Stimulated activated naive B cell treated with anti-CD40 and anti-IgM and Interleukin-4, amounts not matched to agents 10 μg/mL and 1 μg/mL and 100 μg/mL, for 72 hours (primary cell): Measurements from ENCODE around the gene CFL2.
A peak's percentile ranks its signal among the peaks of the same experiment; 100 is the strongest.

Experiments used
- ATAC-seq, 2 donors: fragments of 150-1000 bp; cut with Tn5 transposase; replicated peaks; 2 replicates each; pipeline ENCODE4 v1.10.0; 2021; ENCODE audit warnings: moderate library complexity in 1 of 2
- DNase-seq: peaks from one replicate; pipeline ENCODE4 v3.0.0; 2021
- H3K27ac Mint-ChIP-seq: one replicate; pipeline ENCODE4 v1.8.0; 2022; ENCODE audit warnings: mild to moderate bottlenecking, mixed read lengths
- H3K27me3 Mint-ChIP-seq, 2 donors: one replicate each; pipeline ENCODE4 v1.8.0; 2022; ENCODE audit warnings: mixed read lengths in 2 of 2
- H3K36me3 Mint-ChIP-seq, 2 donors: one replicate each; pipeline ENCODE4 v1.8.0; 2022; ENCODE audit warnings: mixed read lengths in 2 of 2, mild to moderate bottlenecking in 1 of 2
- H3K4me1 Mint-ChIP-seq, 2 donors: one replicate each; pipeline ENCODE4 v1.8.0; 2022; ENCODE audit warnings: mixed read lengths in 2 of 2, mild to moderate bottlenecking in 1 of 2
- H3K4me3 Mint-ChIP-seq, 2 donors: one replicate each; pipeline ENCODE4 v1.8.0; 2022; ENCODE audit warnings: mild to moderate bottlenecking in 2 of 2, mixed read lengths in 2 of 2, moderate library complexity in 1 of 2
- H3K9me3 Mint-ChIP-seq, 2 donors: one replicate each; pipeline ENCODE4 v1.8.0; 2022; ENCODE audit warnings: mixed read lengths in 2 of 2, mild to moderate bottlenecking in 1 of 2

CFL2 gene

GRCh38 chr14:34721129-34721528 lies 6.7 kb upstream of the CFL2 start:
- H3K4me1 Mint-ChIP-seq: peaks cover 0 to 4% of the 10 kb centered on the region in 2 donors
- no peaks in the 10 kb centered on the region for H3K27me3 Mint-ChIP-seq
- DNase-seq: no peak
- H3K27ac Mint-ChIP-seq: no peak overlapping the region
- H3K4me3 Mint-ChIP-seq: no peak overlapping the region
- H3K9me3 Mint-ChIP-seq: no peaks in the 10 kb centered on the region
- no peak for ATAC-seq
- no peaks in the 10 kb centered on the region for H3K36me3 Mint-ChIP-seq

GRCh38 chr14:34718750-34719304 lies 4.4 kb upstream of the CFL2 start:
- no peaks in the 10 kb centered on the region for H3K27me3 Mint-ChIP-seq
- no peak overlapping the region for H3K4me3 Mint-ChIP-seq
- H3K4me1 Mint-ChIP-seq: peaks cover 7 to 11% of the 10 kb centered on the region in 2 donors
- DNase-seq: no peak
- H3K27ac Mint-ChIP-seq: no peak overlapping the region
- H3K36me3 Mint-ChIP-seq: no peaks in the 10 kb centered on the region
- H3K9me3 Mint-ChIP-seq: no peaks in the 10 kb centered on the region
- ATAC-seq: no peak

- Mint-ChIP-seq H3K4me3 (peak overlapping the region; percentile 87 to 90), H3K27ac (no peak overlapping the region), H3K27me3 (no peaks in the 10 kb centered on the region), H3K36me3 (peaks cover 7 to 8% of the 10 kb centered on the region in 2 donors), H3K4me1 (peaks cover 10 to 19% of the 10 kb centered on the region in 2 donors), H3K9me3 (no peaks in the 10 kb centered on the region)
- ATAC-seq (no peak), DNase-seq (no peak)
Measured at GRCh38 chr14:34715127-34715863, 902 bp upstream of the CFL2 start.

GRCh38 chr14:34713681-34714319 lies 593 bp downstream of the CFL2 start:
- H3K9me3 Mint-ChIP-seq: no peaks in the 10 kb centered on the region
- H3K27ac Mint-ChIP-seq: peak overlapping the region; percentile 95
- H3K36me3 Mint-ChIP-seq: peaks cover 7 to 11% of the 10 kb centered on the region in 2 donors
- DNase-seq (peak; percentile 10), ATAC-seq (peak; percentile 33 to 41)
- H3K4me1 Mint-ChIP-seq: peaks cover 10 to 19% of the 10 kb centered on the region in 2 donors
- peak overlapping the region; percentile 87 to 90 for H3K4me3 Mint-ChIP-seq
- no peaks in the 10 kb centered on the region for H3K27me3 Mint-ChIP-seq

- Mint-ChIP-seq H3K4me3 (peak overlapping the region; percentile 87 to 90), H3K9me3 (no peaks in the 10 kb centered on the region), H3K27me3 (no peaks in the 10 kb centered on the region), H3K36me3 (peaks cover 7 to 11% of the 10 kb centered on the region in 2 donors), H3K27ac (peak overlapping the region; percentile 95), H3K4me1 (peaks cover 10 to 19% of the 10 kb centered on the region in 2 donors)
- DNase-seq (no peak), ATAC-seq (no peak)
Measured at GRCh38 chr14:34713122-34713680, 1.2 kb downstream of the CFL2 start.

GRCh38 chr14:34711796-34712712 lies 2.3 kb downstream of the CFL2 start:
- Mint-ChIP-seq H3K9me3 (no peaks in the 10 kb centered on the region), H3K27me3 (no peaks in the 10 kb centered on the region), H3K4me3 (no peak overlapping the region), H3K27ac (no peak overlapping the region), H3K36me3 (peaks cover 7 to 11% of the 10 kb centered on the region in 2 donors), H3K4me1 (peaks cover 10 to 19% of the 10 kb centered on the region in 2 donors)
- DNase-seq: no peak
- ATAC-seq: no peak

DNA sequence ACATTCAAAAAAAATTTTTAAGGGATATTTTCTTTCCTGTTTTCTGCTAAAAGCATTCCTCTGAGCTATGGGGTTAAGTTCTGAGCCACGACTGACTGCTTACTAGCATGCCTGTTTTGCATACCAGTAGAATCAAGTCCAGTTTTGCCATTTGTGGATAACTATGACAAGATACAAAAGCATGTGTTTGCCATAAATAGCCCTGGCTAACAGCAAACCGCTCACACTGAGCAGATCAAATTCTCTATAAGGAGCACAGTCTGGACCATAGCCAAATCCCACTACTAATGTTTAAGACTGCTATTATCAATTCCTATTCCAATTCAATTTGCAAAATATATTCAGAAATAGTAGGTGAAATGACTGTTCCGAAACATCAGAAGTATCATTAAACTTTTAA lies 3.2 kb downstream of the CFL2 start:
- Mint-ChIP-seq H3K4me1 (peaks cover 10 to 19% of the 10 kb centered on the region in 2 donors), H3K27ac (no peak overlapping the region), H3K27me3 (no peaks in the 10 kb centered on the region), H3K36me3 (peaks cover 7 to 11% of the 10 kb centered on the region in 2 donors), H3K9me3 (no peaks in the 10 kb centered on the region), H3K4me3 (no peak overlapping the region)
- no peak for ATAC-seq
- no peak for DNase-seq

DNA sequence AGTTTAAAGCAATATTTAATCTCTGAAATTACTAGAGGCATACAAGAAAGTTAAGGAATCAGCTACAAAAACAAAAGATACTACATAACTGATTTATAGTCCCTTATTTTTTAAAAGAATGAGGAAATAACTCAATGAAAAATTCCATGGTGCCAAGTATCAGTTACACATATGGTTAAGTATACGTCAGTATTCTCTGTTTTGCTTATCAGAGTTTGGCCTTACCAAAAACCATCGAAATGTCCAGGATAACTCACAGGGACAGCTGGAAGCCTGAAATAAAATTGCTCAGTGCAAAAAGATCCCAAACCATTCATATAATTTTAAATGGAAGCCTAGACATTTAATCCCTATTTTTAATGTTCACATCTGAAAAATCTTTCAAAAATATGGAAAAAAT lies 3.6 kb downstream of the CFL2 start:
- ATAC-seq: no peak
- Mint-ChIP-seq H3K4me1 (peaks cover 10 to 16% of the 10 kb centered on the region in 2 donors), H3K27me3 (no peaks in the 10 kb centered on the region), H3K36me3 (peaks cover 7 to 11% of the 10 kb centered on the region in 2 donors), H3K27ac (no peak overlapping the region), H3K9me3 (no peaks in the 10 kb centered on the region), H3K4me3 (no peak overlapping the region)
- DNase-seq: no peak

GRCh38 chr14:34710006-34710405 lies 4.4 kb downstream of the CFL2 start:
- H3K27ac Mint-ChIP-seq: no peak overlapping the region
- H3K36me3 Mint-ChIP-seq: peaks cover 7 to 11% of the 10 kb centered on the region in 2 donors
- no peak for DNase-seq

GRCh38 chr14:34707722-34708121 lies 6.7 kb downstream of the CFL2 start:
- no peak overlapping the region for H3K4me3 Mint-ChIP-seq
- H3K36me3 Mint-ChIP-seq: peaks cover 4 to 5% of the 10 kb centered on the region in 2 donors
- H3K4me1 Mint-ChIP-seq: peaks cover 0 to 2% of the 10 kb centered on the region in 2 donors
- no peaks in the 10 kb centered on the region for H3K9me3 Mint-ChIP-seq
- H3K27ac Mint-ChIP-seq: no peak overlapping the region
- DNase-seq (no peak), ATAC-seq (no peak)
- no peaks in the 10 kb centered on the region for H3K27me3 Mint-ChIP-seq

More at GRCh38 chr14:34710006-34710405, 4.4 kb downstream of the CFL2 start:
- Mint-ChIP-seq H3K4me3 (no peak overlapping the region), H3K4me1 (peaks cover 8 to 9% of the 10 kb centered on the region in 2 donors), H3K27me3 (no peaks in the 10 kb centered on the region), H3K9me3 (no peaks in the 10 kb centered on the region)
- no peak for ATAC-seq

GRCh38 chr14:34701808-34702207 lies 12.6 kb downstream of the CFL2 start:
- H3K9me3 Mint-ChIP-seq: no peaks in the 10 kb centered on the region
- ATAC-seq (no peak), DNase-seq (no peak)
- no peaks in the 10 kb centered on the region for H3K4me1 Mint-ChIP-seq
- no peak overlapping the region for H3K4me3 Mint-ChIP-seq
- no peaks in the 10 kb centered on the region for H3K36me3 Mint-ChIP-seq
- no peak overlapping the region for H3K27ac Mint-ChIP-seq
- H3K27me3 Mint-ChIP-seq: no peaks in the 10 kb centered on the region

DNA sequence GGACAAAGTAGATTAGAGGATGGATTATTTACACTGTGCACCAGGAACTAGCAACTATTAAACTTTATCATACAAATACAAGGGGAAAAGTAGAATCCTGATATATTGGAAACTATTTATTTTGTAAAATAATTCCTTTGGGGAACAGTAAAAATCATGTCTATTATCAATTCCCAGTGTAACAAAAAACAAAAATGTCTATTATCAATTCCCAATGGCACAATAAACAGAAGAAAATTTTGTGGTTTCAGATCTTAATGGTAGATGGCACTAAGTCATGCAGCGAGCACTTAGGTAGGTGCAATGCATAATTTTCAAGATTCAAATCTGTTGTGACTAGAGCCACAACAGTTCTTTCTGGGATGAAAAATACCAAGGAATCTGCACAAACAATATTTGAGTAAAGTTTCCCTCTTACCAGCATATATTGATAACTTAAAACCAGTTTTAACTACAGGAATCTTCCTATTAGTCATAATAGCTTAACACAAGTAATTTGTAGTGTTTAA lies 13.7 kb downstream of the CFL2 start:
- no peaks in the 10 kb centered on the region for H3K4me1 Mint-ChIP-seq
- no peaks in the 10 kb centered on the region for H3K9me3 Mint-ChIP-seq
- H3K36me3 Mint-ChIP-seq: no peaks in the 10 kb centered on the region
- no peak overlapping the region for H3K4me3 Mint-ChIP-seq
- no peak overlapping the region for H3K27ac Mint-ChIP-seq
- ATAC-seq (no peak), DNase-seq (no peak)
- H3K27me3 Mint-ChIP-seq: no peaks in the 10 kb centered on the region

DNA sequence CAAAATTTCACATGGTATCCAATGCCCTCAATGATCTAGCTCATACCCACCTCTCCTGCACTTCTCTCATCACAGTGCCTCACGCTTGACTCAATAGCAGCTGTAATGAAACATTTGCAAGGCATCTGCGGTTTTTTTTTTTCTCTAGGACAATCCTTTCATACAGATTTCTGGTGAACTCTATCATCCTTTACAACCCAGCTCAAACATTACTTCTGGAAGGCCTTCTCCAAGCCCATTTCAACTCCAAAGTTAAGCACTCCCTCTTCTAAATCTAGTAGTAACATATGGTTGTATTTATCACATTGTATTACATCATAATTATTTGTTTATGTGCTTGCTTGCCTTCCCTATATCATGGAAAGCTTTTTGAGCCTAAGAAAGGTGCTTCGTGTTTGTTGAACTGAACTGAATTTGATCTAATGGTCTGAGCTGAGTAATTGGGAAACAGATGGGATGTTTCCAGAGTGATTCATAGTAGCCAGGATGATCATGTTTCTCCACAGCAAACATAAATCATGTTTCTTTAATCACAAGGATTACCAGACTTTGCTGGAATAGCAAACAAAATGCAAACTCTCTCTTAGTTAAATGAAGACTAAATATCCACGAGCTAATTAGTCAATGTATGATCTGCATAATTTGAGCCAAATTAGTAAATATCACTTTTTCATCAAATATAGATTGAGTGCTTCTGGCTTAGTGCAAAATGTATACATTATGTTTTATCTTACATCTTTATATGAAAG lies 14.3 kb downstream of the CFL2 start:
- DNase-seq (no peak), ATAC-seq (no peak)
- no peaks in the 10 kb centered on the region for H3K36me3 Mint-ChIP-seq
- no peaks in the 10 kb centered on the region for H3K9me3 Mint-ChIP-seq
- no peaks in the 10 kb centered on the region for H3K4me1 Mint-ChIP-seq
- H3K27ac Mint-ChIP-seq: no peak overlapping the region
- no peaks in the 10 kb centered on the region for H3K27me3 Mint-ChIP-seq
- no peak overlapping the region for H3K4me3 Mint-ChIP-seq
